ENCODE data around the gene TYMP.
A peak's percentile ranks its signal among the peaks of the same experiment; 100 is the strongest.
"Not testable (repeated sequence)": the region's sequence is repeated elsewhere in the genome, so short reads cannot be mapped to it uniquely, and the experiment has no call there.

Gene TYMP

DNA sequence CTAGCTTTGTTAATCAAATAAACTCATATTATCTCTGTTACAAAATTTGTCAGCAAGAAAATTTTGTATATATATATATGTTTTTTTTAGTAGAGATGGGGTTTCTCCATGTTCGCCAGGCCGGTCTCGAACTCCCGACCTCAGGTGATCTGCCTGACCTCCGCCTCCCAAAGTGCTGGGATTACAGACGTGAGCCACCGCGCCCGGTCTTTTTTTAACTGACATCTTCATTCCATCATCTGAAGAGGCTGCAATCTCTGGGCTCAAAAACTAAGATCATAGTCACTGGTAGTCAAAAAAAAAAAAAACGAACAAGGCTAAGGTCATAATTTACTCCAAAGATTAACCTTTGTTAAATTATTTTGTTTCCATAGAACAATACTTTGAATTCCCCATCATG lies 10.6 kb upstream of the TYMP start:
- Histone ChIP-seq H3K4me1 (peaks cover 48 to 76% (median 65%) of the 10 kb centered on the region in 10 experiments), H4K20me1 (no peaks in the 10 kb centered on the region), H3K27me3 (peaks cover 0 to 21% (median 17%) of the 10 kb centered on the region in 11 experiments; a peak in 18 of 22 replicates), H3K36me3 (peaks cover 0 to 24% (median 0%) of the 10 kb centered on the region in 11 experiments; a peak in 5 of 22 replicates), H3K9me3 (replicated peaks in 1 of 11) (peaks cover 0 to 87% (median 43%) of the 10 kb centered on the region in 11 experiments; a peak in 13 of 22 replicates), H3K4me2 (peak overlapping the region in 10 of 11 experiments; percentile 53 to 84 (median 68); a peak in 18 of 22 replicates), H3K27ac (peak overlapping the region; percentile 93 to 100 (median 97)), H3K9ac (peak overlapping the region; percentile 74 to 94 (median 83); a peak in 21 of 22 replicates), H3K4me3 (peak overlapping the region in 4 of 10 experiments; percentile 9 to 46 (median 25); a peak in 3 of 20 replicates)
- no peak for TF ChIP-seq Cebpa-rat (IDR thresholded peaks at IDR 0.05)

DNA sequence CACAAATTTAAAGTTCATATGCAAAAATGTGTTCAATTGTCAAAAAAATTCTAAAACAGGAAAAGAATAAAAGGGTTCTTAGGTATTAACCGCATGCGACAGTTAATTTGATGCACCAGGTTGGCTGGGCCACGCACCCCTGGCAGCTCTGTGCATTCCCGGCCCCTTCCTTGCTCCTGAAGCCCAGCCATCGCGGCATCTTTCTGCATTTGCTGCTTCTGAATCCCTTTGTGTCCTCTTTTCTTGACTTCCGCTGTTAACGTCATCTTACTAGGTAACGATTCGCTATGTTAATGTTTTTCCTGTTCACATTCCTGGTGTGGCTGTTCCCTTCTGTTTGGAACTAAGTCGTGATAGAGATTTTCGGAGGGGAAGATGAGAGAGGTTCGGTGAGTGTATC lies 8.0 kb upstream of the TYMP start:
- peaks cover 30 to 74% (median 53%) of the 10 kb centered on the region in 10 experiments for H3K4me1 ChIP-seq
- H3K27me3 ChIP-seq: peaks cover 8 to 19% (median 15%) of the 10 kb centered on the region in 11 experiments
- TF ChIP-seq Cebpa-rat (IDR thresholded peaks at IDR 0.05): no peak
- H3K27ac ChIP-seq: peak overlapping the region; percentile 93 to 100 (median 97)
- H3K9me3 ChIP-seq (replicated peaks in 1 of 11): peaks cover 0 to 88% (median 43%) of the 10 kb centered on the region in 11 experiments; a peak in 13 of 22 replicates
- no peaks in the 10 kb centered on the region; a peak in 1 of 22 replicates for H4K20me1 ChIP-seq
- peak overlapping the region in 7 of 11 experiments; percentile 40 to 94 (median 84); a peak in 9 of 22 replicates for H3K9ac ChIP-seq
- H3K36me3 ChIP-seq: peaks cover 0 to 24% (median 0%) of the 10 kb centered on the region in 11 experiments; a peak in 5 of 22 replicates
- peak overlapping the region in 5 of 11 experiments; percentile 17 to 69 (median 61); a peak in 9 of 22 replicates for H3K4me2 ChIP-seq
- peak overlapping the region in 3 of 10 experiments; percentile 8 to 45 (median 12); a peak in 5 of 20 replicates for H3K4me3 ChIP-seq

DNA sequence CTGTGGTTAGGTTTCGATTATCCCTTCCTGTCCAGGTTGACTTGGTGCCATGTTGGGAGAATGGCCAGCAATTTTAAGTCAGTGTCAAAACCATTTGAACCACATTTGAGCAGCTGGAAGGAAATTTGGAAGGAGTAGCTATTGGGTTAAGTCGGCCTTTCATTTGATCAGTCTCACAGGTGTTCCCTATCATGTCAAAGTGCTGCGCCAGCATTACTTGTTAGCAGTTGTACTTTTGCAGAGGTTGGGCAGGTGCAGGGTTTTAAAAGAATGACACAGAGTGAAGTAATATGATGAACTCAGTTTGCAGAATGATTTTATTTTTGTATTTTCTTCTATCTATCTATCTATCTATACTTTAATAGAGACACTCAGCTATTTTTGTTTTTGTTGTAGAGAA lies 6.4 kb upstream of the TYMP start:
- peaks cover 0 to 21% (median 0%) of the 10 kb centered on the region in 11 experiments; a peak in 5 of 22 replicates for H3K36me3 ChIP-seq
- peaks cover 23 to 34% (median 31%) of the 10 kb centered on the region in 11 experiments for H3K27me3 ChIP-seq
- no peak overlapping the region for H3K9ac ChIP-seq
- no peak overlapping the region; a peak in 1 of 22 replicates for H3K27ac ChIP-seq
- H3K4me2 ChIP-seq: no peak overlapping the region
- peaks cover 0 to 9% (median 0%) of the 10 kb centered on the region in 11 experiments; a peak in 4 of 22 replicates for H4K20me1 ChIP-seq
- TF ChIP-seq Cebpa-rat (IDR thresholded peaks at IDR 0.05): no peak
- H3K4me3 ChIP-seq: no peak overlapping the region
- peaks cover 0 to 83% (median 38%) of the 10 kb centered on the region in 11 experiments; a peak in 15 of 22 replicates for H3K9me3 ChIP-seq (replicated peaks in 1 of 11)
- H3K4me1 ChIP-seq: peaks cover 28 to 72% (median 45%) of the 10 kb centered on the region in 10 experiments

DNA sequence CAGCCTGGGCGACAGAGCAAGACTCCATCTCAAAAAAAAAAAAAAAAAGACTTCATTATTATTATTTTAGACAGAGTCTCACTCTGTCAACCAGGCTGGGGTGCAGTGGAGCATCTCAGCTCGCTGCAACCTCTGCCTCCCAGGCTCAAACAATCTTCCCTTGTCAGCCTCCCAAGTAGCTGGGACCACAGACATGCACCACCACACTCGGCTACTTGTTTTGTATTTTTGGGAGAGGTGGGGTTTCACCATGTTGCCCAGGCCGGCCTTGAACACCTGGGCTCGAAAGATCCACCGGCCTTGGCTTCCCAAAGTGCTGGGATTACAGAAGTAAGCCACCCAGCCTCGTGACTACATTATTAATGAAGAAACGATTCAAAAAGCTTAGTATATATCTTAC lies 5.3 kb upstream of the TYMP start:
- Histone ChIP-seq H4K20me1 (peaks cover 0 to 12% (median 0%) of the 10 kb centered on the region in 11 experiments; a peak in 4 of 22 replicates), H3K4me2 (peak overlapping the region in 6 of 11 experiments; percentile 1 to 37 (median 19); a peak in 8 of 22 replicates), H3K36me3 (peaks cover 0 to 18% (median 0%) of the 10 kb centered on the region in 11 experiments; a peak in 3 of 22 replicates), H3K9me3 (replicated peaks in 1 of 11) (peaks cover 5 to 83% (median 38%) of the 10 kb centered on the region in 11 experiments; a peak in 20 of 22 replicates), H3K9ac (no peak overlapping the region), H3K27me3 (peaks cover 34 to 45% (median 42%) of the 10 kb centered on the region in 11 experiments), H3K4me1 (peaks cover 28 to 69% (median 48%) of the 10 kb centered on the region in 10 experiments), H3K4me3 (no peak overlapping the region), H3K27ac (peak overlapping the region in 1 of 11 experiments; percentile 24; a peak in 2 of 22 replicates)
- TF ChIP-seq Cebpa-rat (IDR thresholded peaks at IDR 0.05): no peak

DNA sequence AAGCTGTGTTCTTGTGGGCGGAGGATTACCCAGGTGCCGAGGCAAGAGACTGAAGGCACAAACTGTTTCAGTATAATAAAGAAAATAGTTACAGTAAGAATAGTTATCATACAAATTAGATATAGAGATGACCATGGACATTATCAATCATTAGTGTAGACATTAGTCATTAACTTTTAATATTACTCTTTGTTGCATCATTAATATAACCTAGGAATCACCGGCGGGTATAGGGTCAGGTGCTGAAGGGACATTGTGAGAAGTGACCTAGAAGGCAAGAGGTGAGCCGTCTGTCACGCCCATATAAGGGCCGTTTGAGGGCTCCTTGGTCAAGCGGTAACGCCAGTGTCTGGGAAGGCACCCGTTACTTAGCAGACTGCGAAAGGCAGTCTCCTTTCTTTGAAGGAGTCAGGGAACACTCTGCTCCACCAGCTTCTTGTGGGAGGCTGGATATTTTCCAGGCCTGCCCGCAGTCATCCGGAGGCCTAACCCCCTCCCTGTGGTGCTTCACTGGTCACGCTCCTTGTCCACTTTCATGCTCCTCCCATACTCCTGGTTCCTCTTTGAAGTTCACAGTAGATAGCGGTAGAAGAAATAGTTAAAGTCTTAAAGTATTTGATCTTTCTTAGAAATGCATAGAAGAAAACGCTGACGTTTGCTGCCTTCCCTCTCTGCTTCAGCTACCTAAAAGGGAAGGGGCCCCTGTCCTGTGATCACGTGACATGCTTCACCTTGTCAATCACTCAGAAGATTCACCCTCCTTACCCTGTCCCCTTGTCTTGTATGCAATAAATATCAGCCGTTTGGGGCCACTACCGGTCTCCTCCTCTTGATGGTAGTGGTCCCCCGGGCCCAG lies 4.3 kb upstream of the TYMP start:
- Histone ChIP-seq H3K9me3 (replicated peaks in 1 of 11) (peaks cover 10 to 83% (median 39%) of the 10 kb centered on the region in 11 experiments; a peak in 20 of 22 replicates), H4K20me1 (peaks cover 0 to 17% (median 0%) of the 10 kb centered on the region in 11 experiments; a peak in 4 of 22 replicates), H3K27me3 (peaks cover 43 to 56% (median 52%) of the 10 kb centered on the region in 11 experiments), H3K4me2 (peak overlapping the region in 8 of 11 experiments; percentile 6 to 59 (median 22); a peak in 7 of 22 replicates), H3K36me3 (peaks cover 0 to 16% (median 0%) of the 10 kb centered on the region in 11 experiments; a peak in 4 of 22 replicates), H3K4me1 (peaks cover 19 to 70% (median 44%) of the 10 kb centered on the region in 10 experiments), H3K27ac (peak overlapping the region in 4 of 11 experiments; percentile 9 to 37 (median 22); a peak in 5 of 22 replicates)
- H3K4me3 ChIP-seq, H3K9ac ChIP-seq: not testable (repeated sequence)

DNA sequence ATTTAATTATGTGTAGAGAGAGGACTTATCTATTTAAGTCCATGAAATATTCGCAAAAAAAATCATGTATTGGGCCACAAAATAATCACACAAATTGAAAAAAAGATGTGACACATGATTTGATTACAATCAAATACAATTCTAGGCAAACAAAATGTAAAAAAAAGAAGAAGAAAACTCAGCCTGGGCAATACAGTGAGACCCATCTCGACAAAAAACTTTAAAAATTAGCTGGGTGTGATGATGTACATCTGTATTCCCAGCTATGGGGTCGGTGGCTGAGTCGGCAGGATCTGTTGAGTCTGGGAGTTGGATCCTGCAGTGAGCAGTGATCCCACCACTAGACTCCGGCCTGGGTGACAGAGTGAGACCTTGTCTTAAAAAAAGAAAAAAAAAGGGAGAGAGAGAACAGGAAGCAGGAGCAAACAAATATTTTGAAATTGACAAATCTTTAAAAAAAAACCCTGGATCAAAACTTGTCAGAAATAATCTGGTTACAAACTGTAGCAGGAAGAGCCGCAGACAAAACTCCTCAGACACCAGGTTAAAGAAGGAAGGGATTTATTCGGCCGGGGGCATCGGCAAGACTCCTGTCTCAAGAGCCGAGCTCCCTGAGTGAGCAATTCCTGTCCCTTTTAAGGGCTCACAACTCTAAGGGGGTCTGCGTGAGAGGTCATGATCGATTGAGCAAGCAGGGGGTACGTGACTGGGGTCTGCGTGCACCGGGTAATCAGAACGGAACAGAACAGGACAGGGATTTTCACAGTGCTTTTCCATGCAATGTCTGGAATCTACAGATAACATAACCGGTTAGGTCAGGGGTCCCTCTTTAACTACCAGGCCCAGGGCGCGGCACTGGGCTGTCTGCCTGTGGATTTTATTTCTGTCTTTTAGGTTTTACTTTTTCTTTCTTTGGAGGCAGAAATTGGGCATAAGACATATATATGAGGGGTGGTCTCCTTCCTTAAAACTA lies 3.3 kb upstream of the TYMP start:
- Histone ChIP-seq H3K4me3 (no peak overlapping the region), H3K36me3 (peaks cover 0 to 11% (median 0%) of the 10 kb centered on the region in 11 experiments; a peak in 4 of 22 replicates), H3K27ac (peak overlapping the region in 1 of 11 experiments; percentile 24; a peak in 1 of 22 replicates), H3K4me1 (peaks cover 17 to 70% (median 44%) of the 10 kb centered on the region in 10 experiments), H4K20me1 (peaks cover 0 to 17% (median 0%) of the 10 kb centered on the region in 11 experiments; a peak in 4 of 22 replicates), H3K27me3 (peaks cover 43 to 63% (median 61%) of the 10 kb centered on the region in 11 experiments), H3K9ac (no peak overlapping the region), H3K4me2 (peak overlapping the region in 2 of 11 experiments; percentile 12 to 59; a peak in 2 of 22 replicates), H3K9me3 (replicated peaks in 1 of 11) (peaks cover 10 to 78% (median 29%) of the 10 kb centered on the region in 11 experiments; a peak in 20 of 22 replicates)
- TF ChIP-seq Cebpa-rat (IDR thresholded peaks at IDR 0.05): no peak

DNA sequence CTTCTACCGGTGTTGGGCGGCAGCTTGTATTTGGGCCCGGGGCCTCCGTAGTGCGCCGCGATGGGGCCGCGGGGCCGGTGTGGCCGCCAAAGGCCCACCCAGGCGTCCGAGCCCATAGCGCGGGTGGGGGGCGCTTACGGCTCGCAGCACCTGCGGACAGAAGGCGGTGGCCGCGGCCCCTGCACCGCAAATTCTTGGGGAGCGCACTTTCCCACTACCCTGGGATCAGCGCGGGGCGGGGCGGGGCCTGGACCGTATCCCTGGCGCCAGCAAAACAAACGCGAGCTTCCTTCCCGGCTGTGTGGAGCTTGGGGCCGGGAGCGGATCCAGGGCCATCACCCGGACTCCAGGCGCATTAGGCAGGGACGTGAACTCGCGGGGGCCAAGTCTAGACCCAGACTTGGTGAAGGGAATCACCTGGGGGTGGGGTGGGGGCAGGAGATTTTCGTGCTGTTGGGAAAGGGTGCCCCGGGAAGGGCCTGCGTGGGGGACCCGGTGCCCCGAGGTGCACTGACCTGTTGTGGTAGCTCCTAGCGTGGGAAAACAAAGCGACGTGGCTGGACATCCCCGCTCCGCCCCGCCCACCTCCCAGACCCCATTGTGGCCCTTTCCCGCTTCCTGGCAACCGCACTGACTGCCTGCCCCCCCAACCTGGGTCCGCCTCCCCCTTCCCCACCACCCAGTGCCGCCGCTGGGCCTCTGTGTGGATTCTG lies 2.3 kb upstream of the TYMP start:
- Histone ChIP-seq H3K9ac (peak overlapping the region in 4 of 11 experiments; percentile 71 to 96 (median 82); a peak in 6 of 22 replicates), H3K27me3 (peaks cover 43 to 65% (median 61%) of the 10 kb centered on the region in 11 experiments), H3K27ac (peak overlapping the region in 5 of 11 experiments; percentile 74 to 94 (median 77); a peak in 6 of 22 replicates), H3K4me1 (peaks cover 27 to 70% (median 49%) of the 10 kb centered on the region in 10 experiments), H3K4me2 (peak overlapping the region in 6 of 11 experiments; percentile 95 to 99 (median 97); a peak in 9 of 22 replicates), H3K9me3 (replicated peaks in 1 of 11) (peaks cover 10 to 68% (median 25%) of the 10 kb centered on the region in 11 experiments; a peak in 20 of 22 replicates), H3K36me3 (peaks cover 0 to 3% (median 0%) of the 10 kb centered on the region in 11 experiments; a peak in 1 of 22 replicates), H3K4me3 (peak overlapping the region in 5 of 10 experiments; percentile 52 to 65 (median 54); a peak in 8 of 20 replicates), H4K20me1 (peaks cover 0 to 17% (median 0%) of the 10 kb centered on the region in 11 experiments; a peak in 4 of 22 replicates)
- no peak for TF ChIP-seq Cebpa-rat (IDR thresholded peaks at IDR 0.05)
